Left ventricle myocardium superior (tissue), 1 donor: ENCODE results near the gene KBTBD6. TPM values are rescaled to one million over a fixed set of nuclear protein-coding genes. Genes with fewer than 3 reads are reported as not detected.
A peak's percentile ranks its signal among the peaks of the same experiment; 100 is the strongest.
"Not testable (repeated sequence)": the region's sequence is repeated elsewhere in the genome, so short reads cannot be mapped to it uniquely, and the experiment has no call there.

Experiments
- ATAC-seq: fragments of 200-7000 bp; cut with Tn5 transposase; one replicate; pipeline ENCODE4 v1.9.1; 2020; ENCODE audit warnings: mild to moderate bottlenecking, moderate library complexity
- DNase-seq: peaks from one replicate; pipeline ENCODE4 v3.0.0-alpha.2; 2020
- intact Hi-C: fragments of 100-400 bp; cut with micrococcal nuclease; formaldehyde crosslinking; loops from one replicate; pipeline ENCODE4 v1.11.0; 2022
- total RNA-seq: library from RNA; stranded (reverse); fragmentation: NEBNext Ultra II Directional; extraction: Animal tissue kit (Norgen Biotek cat#: 25700); gene quantifications from one replicate; pipeline ENCODE4 v1.2.1, GENCODE V29; 2021
- donor health status: DM: no; HTN: yes; CAD: no; lungs with severe emphysema.

KBTBD6 gene
- total RNA-seq, 1 donor from 2014 or later, result 10.7 TPM

- ATAC-seq (no peak), DNase-seq (no peak)
- intact Hi-C loops, result no loop called here
Measured at GRCh38 chr13:41137951-41138350, 5.3 kb upstream of the KBTBD6 start.

- DNase-seq (no peak), ATAC-seq (no peak)
- intact Hi-C loops, result no loop called here
Measured at GRCh38 chr13:41137241-41137640, 4.6 kb upstream of the KBTBD6 start.

- ATAC-seq (no peak), DNase-seq (no peak)
- intact Hi-C loops, result no loop called here
Measured at GRCh38 chr13:41136396-41137031, 3.9 kb upstream of the KBTBD6 start.

GRCh38 chr13:41133951-41134350 lies 1.3 kb upstream of the KBTBD6 start:
- no peak for ATAC-seq
- DNase-seq, result no peak
- intact Hi-C loops, result loop anchor here (5.0 kb wide), 1 partner anchor 63 kb away; no protein-coding TSS in a partner anchor

- intact Hi-C loops, result loop anchor here (5.0 kb wide), 1 partner anchor 65 kb away; no protein-coding TSS in a partner anchor
- peak; percentile 70 for DNase-seq
- ATAC-seq, result peak; percentile 45
Measured at GRCh38 chr13:41131660-41132511, 716 bp downstream of the KBTBD6 start.

- intact Hi-C loops, result loop anchor here (5.0 kb wide), 1 partner anchor 66 kb away; no protein-coding TSS in a partner anchor
Measured at GRCh38 chr13:41131189-41131588, 1.4 kb downstream of the KBTBD6 start.

GRCh38 chr13:41130356-41130755 lies 2.2 kb downstream of the KBTBD6 start:
- DNase-seq, result no peak
- intact Hi-C loops, result loop anchor here (5.0 kb wide), 1 partner anchor 67 kb away; no protein-coding TSS in a partner anchor

More at GRCh38 chr13:41131189-41131588, 1.4 kb downstream of the KBTBD6 start:
- not testable (repeated sequence) for DNase-seq, ATAC-seq

GRCh38 chr13:41127701-41128100 lies 4.9 kb downstream of the KBTBD6 start:
- DNase-seq (no peak), ATAC-seq (no peak)
- intact Hi-C loops, result no loop called here

More at GRCh38 chr13:41130356-41130755, 2.2 kb downstream of the KBTBD6 start:
- ATAC-seq, result no peak

GRCh38 chr13:41122838-41123237 lies 9.8 kb downstream of the KBTBD6 start:
- intact Hi-C loops, result no loop called here
- DNase-seq (no peak), ATAC-seq (no peak)

GRCh38 chr13:41117869-41118268 lies 14.7 kb downstream of the KBTBD6 start:
- no peak for ATAC-seq
- intact Hi-C loops, result no loop called here
- DNase-seq, result no peak

GRCh38 chr13:41111454-41111853 lies 21.1 kb downstream of the KBTBD6 start:
- intact Hi-C loops, result no loop called here
- DNase-seq, result no peak
- ATAC-seq, result no peak

- intact Hi-C loops, result no loop called here
- no peak for ATAC-seq
- no peak for DNase-seq
Measured at GRCh38 chr13:41107584-41108014, 25.0 kb downstream of the KBTBD6 start.

GRCh38 chr13:41107104-41107571 lies 25.5 kb downstream of the KBTBD6 start:
- no peak for ATAC-seq
- no peak for DNase-seq
- intact Hi-C loops, result no loop called here

GRCh38 chr13:41099986-41100385 lies 32.6 kb downstream of the KBTBD6 start:
- DNase-seq, result no peak
- ATAC-seq, result no peak
- intact Hi-C loops, result no loop called here

GRCh38 chr13:41098761-41099160 lies 33.8 kb downstream of the KBTBD6 start:
- intact Hi-C loops, result no loop called here
- DNase-seq (no peak), ATAC-seq (no peak)

GRCh38 chr13:41095681-41096080 lies 36.9 kb downstream of the KBTBD6 start:
- ATAC-seq, DNase-seq, intact Hi-C loops: not testable (repeated sequence)

GRCh38 chr13:41085961-41086585 lies 46.5 kb downstream of the KBTBD6 start:
- intact Hi-C loops, result no loop called here
- DNase-seq (no peak), ATAC-seq (no peak)

- DNase-seq (no peak), ATAC-seq (no peak)
- intact Hi-C loops, result loop anchor here (10.0 kb wide), 1 partner anchor 145 kb away; no protein-coding TSS in a partner anchor
Measured at GRCh38 chr13:41079725-41080124, 52.9 kb downstream of the KBTBD6 start.
